SHP77 treated with DMSO at 0.1 percent for 48 hours (cell line): ENCODE data around the gene ZDHHC20.

ENCODE experiments used
- DNase-seq: peaks from one replicate; lab custom pipeline; 2025; lab: John Stamatoyannopoulos, UW

Gene ZDHHC20

DNA sequence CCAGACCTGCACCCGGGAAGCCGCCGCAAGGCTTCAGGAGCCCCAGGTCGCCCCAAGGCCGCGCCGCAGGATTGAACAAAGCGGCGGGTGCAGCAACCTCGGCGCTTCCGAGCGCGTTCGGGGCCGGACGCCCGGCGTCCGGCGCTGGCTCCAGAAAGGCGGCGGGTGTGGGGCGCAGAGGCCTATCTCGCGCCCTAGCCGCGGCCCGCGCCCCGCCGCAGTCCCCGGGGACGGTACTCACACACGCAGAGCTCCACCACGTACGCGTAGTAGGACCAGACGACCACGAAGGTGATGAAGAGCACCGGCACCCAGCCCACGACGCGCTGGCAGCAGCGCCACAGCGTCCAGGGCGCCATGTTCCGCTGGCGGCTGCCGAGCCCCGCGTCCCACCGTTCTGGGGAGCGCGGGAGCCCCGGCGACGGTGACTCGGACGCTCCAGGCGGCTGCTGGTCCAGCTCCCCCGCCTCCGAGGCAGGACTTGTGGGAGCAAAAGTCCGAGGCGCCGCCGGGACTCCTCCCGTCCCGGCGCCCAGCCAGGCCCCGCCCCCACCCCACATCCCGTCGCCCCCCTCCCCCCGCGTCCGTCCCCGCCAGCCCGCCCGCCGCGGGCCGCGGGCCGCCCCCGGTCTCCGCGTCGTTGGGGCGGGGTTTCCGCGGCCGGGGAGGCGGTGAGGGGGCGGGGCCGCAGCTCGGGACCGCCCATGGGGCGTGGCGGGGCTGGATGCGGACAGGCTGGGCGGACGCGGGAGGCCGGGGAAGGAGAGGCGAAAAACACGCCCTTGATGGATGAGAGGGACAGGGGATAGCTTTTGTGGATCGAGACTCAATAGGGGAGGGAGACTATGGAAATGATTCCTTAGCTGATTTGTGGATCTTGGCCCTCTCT lies at the start of gene ZDHHC20:
Gene ZDHHC20, minus strand, starts transcription at position 491 of the 889 bp plus-strand sequence. Its CDS starts 132 bp downstream, at position 359.
- DNase-seq, result peak; percentile 23

DNA sequence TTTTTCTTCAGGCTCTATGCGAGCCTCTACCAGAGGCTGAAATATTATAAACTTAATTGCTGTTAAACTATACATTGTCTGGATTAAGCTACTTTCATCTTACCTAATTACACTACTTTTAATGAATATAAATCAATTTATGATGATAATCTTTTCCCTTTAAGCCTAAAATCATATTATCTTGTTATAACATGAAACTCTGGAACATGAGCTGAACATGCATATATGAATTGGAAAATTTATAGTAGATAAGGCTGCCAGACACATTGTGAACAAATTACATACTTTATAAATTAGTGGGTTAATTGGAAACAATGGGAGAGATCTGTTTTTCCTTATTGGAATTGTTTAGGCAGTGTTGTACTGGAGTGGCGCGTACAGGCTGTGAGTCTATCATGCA lies 45.3 kb upstream of the ZDHHC20 start:
- no peak for DNase-seq

DNA sequence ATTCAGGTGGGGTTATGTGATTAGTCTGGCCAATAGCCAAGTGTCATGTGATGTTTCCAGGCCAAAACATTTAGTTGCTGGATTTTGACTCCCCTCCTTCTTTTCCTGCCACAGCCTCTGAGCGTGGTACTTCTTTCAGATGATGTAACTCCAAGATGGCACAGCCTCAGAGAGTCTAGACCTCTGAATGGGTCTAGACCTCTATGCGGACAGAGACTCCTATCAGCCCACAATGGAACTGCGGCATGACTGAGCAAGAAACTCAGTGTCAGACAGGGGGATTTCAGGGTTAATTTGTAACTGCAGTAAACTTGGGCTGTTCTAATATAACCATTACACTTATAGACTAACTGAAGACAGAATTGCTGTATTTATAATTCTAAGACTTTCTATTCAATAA lies 42.6 kb upstream of the ZDHHC20 start:
- no peak for DNase-seq

- no peak for DNase-seq
These were observed 27.2 kb upstream of the ZDHHC20 start for GRCh38 chr13:21486322-21486721.

GRCh38 chr13:21483748-21484147 lies 24.6 kb upstream of the ZDHHC20 start:
- DNase-seq, result no peak

DNA sequence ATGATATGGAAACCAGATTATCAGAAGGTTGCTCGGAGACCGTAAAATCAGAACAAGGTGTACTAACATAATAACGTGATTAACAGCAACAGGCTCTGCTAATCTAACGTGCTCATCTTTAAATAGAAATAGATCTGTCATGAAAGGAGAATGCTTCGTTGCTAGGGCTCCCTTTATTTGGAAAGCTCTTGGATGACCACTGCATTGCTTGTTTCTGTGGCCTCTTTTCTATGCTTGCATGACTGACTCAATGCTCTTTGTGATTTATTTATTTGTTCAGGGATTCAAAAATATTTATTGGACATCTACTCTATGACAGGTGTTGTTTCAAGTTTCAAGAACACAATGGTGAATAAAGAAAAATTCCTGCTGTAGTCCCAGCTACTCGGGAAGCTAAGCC lies 22.3 kb upstream of the ZDHHC20 start:
- DNase-seq, result no peak

- DNase-seq, result peak; percentile 61
These were observed 20.0 kb upstream of the ZDHHC20 start for GRCh38 chr13:21478881-21479808.

- peak; percentile 28 for DNase-seq
These were observed 17.9 kb upstream of the ZDHHC20 start for GRCh38 chr13:21476893-21477472.

DNA sequence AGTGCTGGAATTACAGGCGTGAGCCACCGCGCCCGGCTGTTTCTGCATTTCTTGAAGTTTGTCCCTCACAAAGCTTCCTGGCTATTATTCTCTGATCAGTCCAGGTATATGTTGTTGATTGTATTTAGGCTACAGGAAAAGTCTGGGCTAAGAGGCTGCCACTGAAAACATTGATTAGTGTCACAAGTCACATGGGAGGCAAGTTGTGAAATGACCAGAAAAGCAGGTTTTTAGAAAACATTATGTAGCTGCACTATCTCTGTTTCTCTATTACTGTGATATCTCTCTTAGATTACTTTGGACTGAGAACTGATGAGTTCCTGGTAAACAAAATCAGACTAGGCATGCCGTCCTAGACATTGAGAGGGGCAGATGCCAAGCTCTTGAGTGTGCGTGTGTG lies 16.0 kb upstream of the ZDHHC20 start:
- DNase-seq, result no peak

- no peak for DNase-seq
These were observed 11.7 kb upstream of the ZDHHC20 start for GRCh38 chr13:21470785-21471184.

- DNase-seq, result no peak
These were observed 7.4 kb upstream of the ZDHHC20 start for GRCh38 chr13:21466527-21466926.

DNA sequence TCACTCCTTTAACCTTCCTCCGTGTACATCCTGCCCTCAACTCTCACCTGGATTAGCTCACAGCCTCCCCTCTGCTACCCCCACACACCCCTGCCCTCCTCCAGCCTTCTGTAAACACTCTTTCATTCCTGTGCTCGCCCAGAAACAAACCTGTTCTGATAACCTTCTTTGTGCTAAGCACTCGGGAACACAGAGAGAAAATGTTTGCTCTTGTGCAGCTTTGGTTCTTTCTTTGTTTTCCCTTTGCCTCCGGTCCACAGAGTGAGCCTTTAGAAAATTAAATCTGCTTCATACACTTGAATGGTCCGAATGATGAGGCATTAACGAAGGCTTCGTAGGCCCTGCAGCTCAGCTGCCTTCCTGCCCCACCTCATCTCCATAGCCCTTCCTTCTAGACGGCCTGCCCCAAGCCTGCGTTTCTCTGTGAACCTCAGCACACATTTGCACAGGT lies 6.6 kb upstream of the ZDHHC20 start:
- no peak for DNase-seq

DNA sequence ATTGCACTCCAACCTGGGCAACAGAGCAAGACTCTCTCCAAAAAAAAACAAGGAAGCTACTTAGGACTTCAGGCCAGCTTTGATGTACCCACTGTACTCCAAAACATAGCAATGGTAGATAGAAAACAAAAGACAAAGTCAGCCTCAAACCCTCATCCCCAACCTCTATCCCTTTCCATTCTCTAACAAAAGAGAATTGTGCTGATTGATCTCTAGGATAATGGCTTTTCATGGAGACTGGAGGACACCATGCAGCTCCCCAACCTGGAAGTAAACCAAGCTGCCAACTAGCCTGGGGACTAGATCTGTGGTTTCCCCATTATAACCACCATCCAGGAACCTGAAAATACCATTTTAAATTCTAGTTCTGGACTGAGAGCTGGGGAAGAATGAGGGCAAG lies 4.3 kb upstream of the ZDHHC20 start:
- no peak for DNase-seq

GRCh38 chr13:21461131-21461530 lies 2.0 kb upstream of the ZDHHC20 start:
- DNase-seq, result no peak

DNA sequence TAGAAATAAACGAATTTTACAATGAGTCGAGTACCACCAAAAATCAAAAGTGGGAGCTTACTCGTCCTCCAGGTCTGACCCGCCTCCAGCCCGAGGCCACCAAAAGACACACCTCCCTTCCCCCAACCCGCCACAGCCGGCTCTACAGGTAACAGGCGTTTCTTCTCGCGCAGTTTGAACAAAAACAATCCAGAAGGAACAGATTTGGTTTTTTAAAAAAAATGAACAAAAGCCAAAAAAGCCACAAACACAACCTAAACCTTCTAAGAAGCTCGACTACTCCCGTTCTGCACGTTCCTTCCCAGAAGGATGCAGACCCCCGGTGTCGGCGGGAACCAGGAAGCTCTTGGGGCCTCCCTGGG lies 671 bp downstream of the ZDHHC20 start:
- DNase-seq, result peak; percentile 7

GRCh38 chr13:21453387-21454081 lies 5.6 kb downstream of the ZDHHC20 start:
- no peak for DNase-seq

DNA sequence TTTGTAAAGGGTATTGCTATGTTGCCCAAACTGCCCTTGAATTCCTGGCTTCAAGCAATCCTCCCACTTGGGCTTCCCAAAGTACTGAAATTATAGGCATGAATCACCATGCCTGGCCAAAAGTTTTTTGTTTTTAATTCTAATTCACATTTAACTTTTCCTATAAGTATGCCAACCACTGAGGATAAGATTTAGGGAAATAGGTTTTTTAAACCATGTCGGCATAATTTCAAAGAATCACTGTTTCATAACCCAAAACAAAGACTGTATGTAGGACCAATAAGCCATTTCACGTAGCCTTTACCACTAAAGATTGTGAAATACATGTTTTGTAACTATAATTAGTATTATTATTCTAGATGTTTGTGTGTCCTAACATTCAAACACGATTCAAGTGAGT lies 8.2 kb downstream of the ZDHHC20 start:
- DNase-seq, result no peak

DNA sequence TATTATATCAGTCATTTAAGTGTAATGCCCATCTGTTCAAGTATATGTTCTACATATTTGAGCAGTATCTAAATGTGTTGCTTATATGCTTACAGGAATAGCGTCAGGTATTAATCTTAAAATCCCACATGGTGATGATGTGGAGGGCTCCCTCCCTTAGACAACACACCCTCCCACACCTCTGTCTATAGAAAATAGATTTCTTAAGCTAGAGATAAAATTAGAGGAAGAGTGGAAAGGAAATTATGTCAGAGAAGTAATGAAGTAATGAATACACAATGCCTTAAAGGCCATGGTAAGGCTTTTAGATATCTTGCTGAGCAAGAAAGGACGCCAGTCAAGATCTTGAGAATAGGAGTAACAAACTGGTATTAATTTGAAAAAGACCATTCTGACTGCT lies 12.4 kb downstream of the ZDHHC20 start:
- DNase-seq, result no peak

- DNase-seq, result no peak
These were observed 13.3 kb downstream of the ZDHHC20 start for GRCh38 chr13:21445759-21446158.

DNA sequence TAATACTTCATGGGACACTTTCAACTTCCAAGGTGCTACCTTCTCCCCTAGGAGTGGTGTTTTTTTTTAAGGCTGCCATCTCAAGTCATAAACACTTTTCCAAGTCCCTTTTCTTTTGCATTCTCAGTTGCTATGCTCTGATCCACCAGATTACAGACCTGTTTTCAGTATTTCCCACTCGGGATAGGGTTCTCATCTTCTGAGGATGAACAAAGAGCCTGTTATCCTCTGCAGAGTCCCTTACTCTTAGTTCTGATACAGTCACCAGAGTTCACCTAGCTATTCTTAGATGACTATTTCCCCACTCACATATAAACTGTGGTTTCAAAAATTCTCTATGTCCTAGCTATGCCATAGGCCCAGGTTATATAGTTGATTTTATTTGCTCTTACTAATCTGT lies 15.9 kb downstream of the ZDHHC20 start:
- no peak for DNase-seq

GRCh38 chr13:21436582-21436981 lies 22.5 kb downstream of the ZDHHC20 start:
- no peak for DNase-seq

DNA sequence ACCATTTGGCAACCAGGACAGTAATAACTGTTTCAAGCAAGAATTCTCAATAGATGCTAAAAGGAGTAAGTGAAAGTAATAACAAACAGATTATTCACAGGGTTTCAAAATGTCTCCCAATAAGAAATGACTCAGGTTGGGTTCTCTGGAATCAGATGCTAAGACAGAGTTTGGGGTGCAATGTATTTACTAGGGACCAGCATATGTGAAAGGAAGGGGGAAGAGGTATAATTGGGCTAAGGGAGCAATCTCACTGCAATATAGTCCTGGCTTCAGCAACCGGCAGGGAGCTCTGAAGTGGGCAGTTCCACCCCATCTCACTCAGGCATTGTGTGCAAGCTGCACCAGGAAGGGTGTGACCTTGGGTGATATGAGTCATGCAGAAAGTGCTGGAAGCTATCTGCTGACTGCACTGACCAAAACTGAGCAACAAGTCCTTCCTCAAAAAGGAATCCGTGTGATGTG lies 23.4 kb downstream of the ZDHHC20 start:
- no peak for DNase-seq
